ENCODE data around the gene GRIP1.
A peak's percentile ranks its signal among the peaks of the same experiment; 100 is the strongest.
"Not testable (repeated sequence)": the region's sequence is repeated elsewhere in the genome, so short reads cannot be mapped to it uniquely, and the experiment has no call there.

The GRIP1 gene

GRCh38 chr12:66312189-66312588, 366.7 kb downstream of the GRIP1 start:
- no peak for DNase-seq

- DNase-seq: no peak
Measured at GRCh38 chr12:66309606-66310005, 369.3 kb downstream of the GRIP1 start.

GRCh38 chr12:66304296-66304900, 374.5 kb downstream of the GRIP1 start:
- DNase-seq: no peak

GRCh38 chr12:66303316-66303804, 375.5 kb downstream of the GRIP1 start:
- not testable (repeated sequence) for DNase-seq

- no peak for DNase-seq
Measured at GRCh38 chr12:66302827-66303169, 376.1 kb downstream of the GRIP1 start.

- DNase-seq: peak; percentile 92
Measured at GRCh38 chr12:66301944-66302826, 376.7 kb downstream of the GRIP1 start, which contains the start of gene HELB. Gene HELB (plus strand): TSS chr12:66302493. CDS start chr12:66302604, 111 bp downstream.

GRCh38 chr12:66297923-66298322, 381.0 kb downstream of the GRIP1 start:
- DNase-seq: no peak
